ENCODE data around the gene DDIT3.

- TF ChIP-seq, protein P1, sequence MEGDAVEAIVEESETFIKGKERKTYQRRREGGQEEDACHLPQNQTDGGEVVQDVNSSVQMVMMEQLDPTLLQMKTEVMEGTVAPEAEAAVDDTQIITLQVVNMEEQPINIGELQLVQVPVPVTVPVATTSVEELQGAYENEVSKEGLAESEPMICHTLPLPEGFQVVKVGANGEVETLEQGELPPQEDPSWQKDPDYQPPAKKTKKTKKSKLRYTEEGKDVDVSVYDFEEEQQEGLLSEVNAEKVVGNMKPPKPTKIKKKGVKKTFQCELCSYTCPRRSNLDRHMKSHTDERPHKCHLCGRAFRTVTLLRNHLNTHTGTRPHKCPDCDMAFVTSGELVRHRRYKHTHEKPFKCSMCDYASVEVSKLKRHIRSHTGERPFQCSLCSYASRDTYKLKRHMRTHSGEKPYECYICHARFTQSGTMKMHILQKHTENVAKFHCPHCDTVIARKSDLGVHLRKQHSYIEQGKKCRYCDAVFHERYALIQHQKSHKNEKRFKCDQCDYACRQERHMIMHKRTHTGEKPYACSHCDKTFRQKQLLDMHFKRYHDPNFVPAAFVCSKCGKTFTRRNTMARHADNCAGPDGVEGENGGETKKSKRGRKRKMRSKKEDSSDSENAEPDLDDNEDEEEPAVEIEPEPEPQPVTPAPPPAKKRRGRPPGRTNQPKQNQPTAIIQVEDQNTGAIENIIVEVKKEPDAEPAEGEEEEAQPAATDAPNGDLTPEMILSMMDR (IDR thresholded peaks at IDR 0.05): no peak
- TF ChIP-seq EZH2 (IDR thresholded peaks at IDR 0.05; ENCODE audit: borderline replicate concordance, insufficient read depth, low read depth, low read length, poor library complexity, severe bottlenecking): no peak
Measured at GRCh38 chr12:57552306-57552651, 32.0 kb upstream of the DDIT3 start.

Data from B cell (primary cell).